Caco-2 (cell line): Measurements from ENCODE around the gene ATL1. TPM values are rescaled to one million over a fixed set of nuclear protein-coding genes. Genes with fewer than 3 reads are reported as not detected.
A peak's percentile ranks its signal among the peaks of the same experiment; 100 is the strongest.

Source experiments
- BruUV-seq: library from RNA; stranded (reverse); fragments of 400-500 nt; replicated peaks from 2 replicates; lab custom pipeline; 2021; lab: Mats Ljungman, UMichigan
- CTCF ChIA-PET: fragments of 300-600 bp; sonication (Branson Sonifier 250); formaldehyde crosslinking; loops from one replicate; lab custom pipeline; 2022; ENCODE audit warnings: antibody characterized with exemption; lab: Charles Lee
- POLR2A ChIA-PET: fragments of 300-600 bp; sonication (Branson Sonifier 250); formaldehyde crosslinking; loops from one replicate; lab custom pipeline; 2022; ENCODE audit warnings: antibody characterized with exemption; lab: Charles Lee
- DNase-seq, 2 experiments: peaks; one replicate each; pipeline versions ENCODE4 v3.0.0 to v3.0.0-alpha.2; 2020 to 2022
- H3K27me3 ChIP-seq: replicated peaks from 2 replicates; pipeline ENCODE4 v1.6.0; 2011; ENCODE audit warnings: low read length; ENCODE audit not compliant: control insufficient read depth, insufficient read depth
- H3K36me3 ChIP-seq: 2 replicates; pipeline ENCODE4 v1.5.1; 2011; ENCODE audit warnings: low read length; ENCODE audit not compliant: control insufficient read depth, insufficient read depth
- H3K4me1 ChIP-seq: fragments of 250-450 bp; sonication (Bioruptor Pico); 2 replicates; pipeline ENCODE4 v1.5.1; 2020; ENCODE audit warnings: mild to moderate bottlenecking
- H3K4me3 ChIP-seq: 2 replicates; pipeline ENCODE4 v1.5.1; 2011; ENCODE audit warnings: low read depth, mild to moderate bottlenecking, control low read depth, low read length
- H3K9me3 ChIP-seq: fragments of 250-450 bp; sonication (Bioruptor Pico); 2 replicates; pipeline ENCODE4 v1.5.1; 2020; ENCODE audit warnings: mild to moderate bottlenecking, moderate library complexity
- H3K27ac Mint-ChIP-seq: one replicate; pipeline ENCODE4 v1.8.0; 2022; ENCODE audit warnings: mixed read lengths; ENCODE audit not compliant: unreplicated experiment
- H3K27me3 Mint-ChIP-seq: one replicate; pipeline ENCODE4 v1.8.0; 2022; ENCODE audit warnings: mixed read lengths; ENCODE audit not compliant: insufficient read depth, unreplicated experiment
- H3K36me3 Mint-ChIP-seq: one replicate; pipeline ENCODE4 v1.8.0; 2022; ENCODE audit warnings: mild to moderate bottlenecking, mixed read lengths; ENCODE audit not compliant: insufficient read depth, unreplicated experiment
- H3K4me1 Mint-ChIP-seq: one replicate; pipeline ENCODE4 v1.8.0; 2022; ENCODE audit warnings: low read depth, mixed read lengths; ENCODE audit not compliant: unreplicated experiment
- H3K4me3 Mint-ChIP-seq: one replicate; pipeline ENCODE4 v1.8.0; 2022; ENCODE audit warnings: mild to moderate bottlenecking, moderate library complexity, mixed read lengths; ENCODE audit not compliant: unreplicated experiment
- H3K9me3 Mint-ChIP-seq: one replicate; pipeline ENCODE4 v1.8.0; 2022; ENCODE audit warnings: mixed read lengths; ENCODE audit not compliant: unreplicated experiment
- CTCF ChIP-seq, 2 experiments: fragments of 200-600 bp in 1 of 2; IDR thresholded peaks; 1 replicate in 1 of 2; 2 replicates in 1 of 2; pipeline versions ENCODE4 v1.5.1 to v1.8.0; 2011 to 2022; ENCODE audit warnings: antibody characterized with exemption in 1 of 2, control low read depth in 1 of 2, inconsistent platforms in 1 of 2, low read depth in 1 of 2, low read length in 1 of 2, mild to moderate bottlenecking in 1 of 2, moderate library complexity in 1 of 2; ENCODE audit not compliant: insufficient read depth in 1 of 2, severe bottlenecking in 1 of 2, unreplicated experiment in 1 of 2
- intact Hi-C: fragments of 100-400 bp; cut with micrococcal nuclease; formaldehyde crosslinking; loops from one replicate; pipeline ENCODE4 v1.10.0; 2022; ENCODE audit not compliant: unreplicated experiment
- total RNA-seq: library from RNA; stranded (reverse); gene quantifications from 2 replicates; pipeline ENCODE4 v1.2.3, GENCODE V29; 2022

The ATL1 gene
- total RNA-seq, 1 experiment from 2014 or later = 1.1 TPM

- Mint-ChIP-seq H3K36me3 (peaks cover 4% of the 10 kb centered on the region), H3K27ac (no peak overlapping the region), H3K9me3 (peaks cover under 1% of the 10 kb centered on the region), H3K4me3 (peak overlapping the region; percentile 82), H3K27me3 (peaks cover 1% of the 10 kb centered on the region), H3K4me1 (peaks cover 22% of the 10 kb centered on the region)
- CTCF ChIA-PET = no interaction called here
- DNase-seq = no peak
- POLR2A ChIA-PET = no interaction called here
- peak overlapping the region; percentile 92 for H3K4me3 ChIP-seq
- peaks cover 14% of the 10 kb centered on the region for H3K4me1 ChIP-seq
- BruUV-seq = no TSS peak
- no peak for TF ChIP-seq CTCF (IDR thresholded peaks at IDR 0.05; ENCODE audit: insufficient read depth in 1 of 2, low read depth in 1 of 2, low read length in 1 of 2, severe bottlenecking in 1 of 2, unreplicated experiment in 1 of 2)
- no peaks in the 10 kb centered on the region for H3K27me3 ChIP-seq
- no peaks in the 10 kb centered on the region for H3K36me3 ChIP-seq
- intact Hi-C loops = loop anchor here (5.0 kb wide), 4 partner anchors 134 to 664 kb away; partner anchors contain the start of genes CDKL1 and VCPKMT
- no peaks in the 10 kb centered on the region for H3K9me3 ChIP-seq
Measured at GRCh38 chr14:50530794-50531365, 29.1 kb upstream of the ATL1 start.

- Histone ChIP-seq H3K4me3 (peak overlapping the region; percentile 92), H3K27me3 (no peaks in the 10 kb centered on the region), H3K4me1 (peaks cover 14% of the 10 kb centered on the region), H3K9me3 (no peaks in the 10 kb centered on the region), H3K36me3 (no peaks in the 10 kb centered on the region)
- CTCF ChIA-PET = interaction anchor here (0.5 to 1.1 kb wide), 4 partner anchors 90 to 679 kb away, joined by 3 to 14 read pairs (median 4); partner anchors contain the start of gene NEMF
- peak; percentile 47 to 60 for DNase-seq
- intact Hi-C loops = loop anchor here (1.0 to 5.0 kb wide), 6 partner anchors 135 to 665 kb away; partner anchors contain the start of genes CDKL1 and VCPKMT
- POLR2A ChIA-PET = interaction anchor here (0.7 to 0.9 kb wide), 2 partner anchors 211 kb away, joined by 3 to 4 read pairs; no protein-coding TSS in a partner anchor
- no TSS peak for BruUV-seq
- Mint-ChIP-seq H3K4me3 (peak overlapping the region; percentile 82), H3K27me3 (peaks cover 2% of the 10 kb centered on the region), H3K9me3 (peaks cover 10% of the 10 kb centered on the region), H3K36me3 (no peaks in the 10 kb centered on the region), H3K27ac (peak overlapping the region; percentile 63), H3K4me1 (peaks cover 22% of the 10 kb centered on the region)
- no peak for TF ChIP-seq CTCF (IDR thresholded peaks at IDR 0.05; ENCODE audit: insufficient read depth in 1 of 2, low read depth in 1 of 2, low read length in 1 of 2, severe bottlenecking in 1 of 2, unreplicated experiment in 1 of 2)
Measured at GRCh38 chr14:50531595-50532501, 28.1 kb upstream of the ATL1 start.
